ENCODE results near the gene SLC9A6. TPM values are rescaled to one million over a fixed set of nuclear protein-coding genes. Genes with fewer than 3 reads are reported as not detected.
"Not testable (repeated sequence)": the region's sequence is repeated elsewhere in the genome, so short reads cannot be mapped to it uniquely, and the experiment has no call there.

Gene SLC9A6
- total and polyA plus RNA-seq, 7 donors = 1.8 to 16.9 (median 12.5) TPM

- Histone ChIP-seq H3K27ac (no peak overlapping the region), H3K4me1 (no peaks in the 10 kb centered on the region), H3K4me3 (no peak overlapping the region), H3K27me3 (no peaks in the 10 kb centered on the region), H3K36me3 (no peaks in the 10 kb centered on the region), H3K9me3 (no peaks in the 10 kb centered on the region)
- WGBS, 2 donors = 95 to 100% methylated on average over 2 of the region's 2 CpGs
- intact Hi-C loops (cut with DNase I) = no loop called here
- no peak for DNase-seq
- TF ChIP-seq POLR2A (IDR thresholded peaks at IDR 0.05) (no peak), CTCF (IDR thresholded peaks at IDR 0.05) (no peak), EP300 (IDR thresholded peaks at IDR 0.05) (no peak), POLR2AphosphoS5 (IDR thresholded peaks at IDR 0.05) (no peak)
Measured at GRCh38 chrX:136086521-136086920, 101.3 kb downstream of the SLC9A6 start.

- H3K4me1 ChIP-seq; H3K9me3 ChIP-seq; H3K36me3 ChIP-seq; DNase-seq; H3K27me3 ChIP-seq; intact Hi-C loops (cut with DNase I); H3K4me3 ChIP-seq; H3K27ac ChIP-seq: not testable (repeated sequence)
- 95 to 97% methylated on average over 6 of the region's 6 CpGs for WGBS, 2 donors
Measured at GRCh38 chrX:136091898-136092297, 106.7 kb downstream of the SLC9A6 start.

GRCh38 chrX:136094962-136095361, 109.7 kb downstream of the SLC9A6 start:
- no peak overlapping the region for H3K27ac ChIP-seq
- 60 to 92% methylated on average over 3 of the region's 3 CpGs for WGBS, 2 donors
- H3K4me3 ChIP-seq = no peak overlapping the region
- no peaks in the 10 kb centered on the region for H3K4me1 ChIP-seq
- H3K9me3 ChIP-seq = no peaks in the 10 kb centered on the region
- intact Hi-C loops (cut with DNase I) = no loop called here
- H3K27me3 ChIP-seq = no peaks in the 10 kb centered on the region
- H3K36me3 ChIP-seq = no peaks in the 10 kb centered on the region
- DNase-seq = no peak
- TF ChIP-seq POLR2A (IDR thresholded peaks at IDR 0.05) (no peak), EP300 (IDR thresholded peaks at IDR 0.05) (no peak), POLR2AphosphoS5 (IDR thresholded peaks at IDR 0.05) (no peak), CTCF (IDR thresholded peaks at IDR 0.05) (no peak)

Other genes with a start within 250 kb of the SLC9A6 start
- not detected for gene CT45A3, start 217.2 kb upstream of the SLC9A6 start, total RNA-seq
- gene CT45A3, start 217.2 kb upstream of the SLC9A6 start, polyA plus RNA-seq = not detected
- not detected for gene CT45A5, start 199.9 kb upstream of the SLC9A6 start, total RNA-seq
- not detected for gene CT45A5, start 199.9 kb upstream of the SLC9A6 start, polyA plus RNA-seq
- not detected for gene CT45A6, start 182.6 kb upstream of the SLC9A6 start, total RNA-seq
- gene CT45A6, start 182.6 kb upstream of the SLC9A6 start, polyA plus RNA-seq = not detected
- not detected for gene CT45A2, start 165.4 kb upstream of the SLC9A6 start, total RNA-seq
- gene CT45A2, start 165.4 kb upstream of the SLC9A6 start, polyA plus RNA-seq = not detected
- gene CT45A7, start 148.2 kb upstream of the SLC9A6 start, total RNA-seq = not detected
- not detected for gene CT45A7, start 148.2 kb upstream of the SLC9A6 start, polyA plus RNA-seq
- not detected for gene CT45A8, start 130.9 kb upstream of the SLC9A6 start, total RNA-seq
- not detected for gene CT45A8, start 130.9 kb upstream of the SLC9A6 start, polyA plus RNA-seq
- gene CT45A9, start 113.6 kb upstream of the SLC9A6 start, total RNA-seq = not detected
- gene CT45A9, start 113.6 kb upstream of the SLC9A6 start, polyA plus RNA-seq = not detected
- not detected for gene CT45A10, start 92.0 kb upstream of the SLC9A6 start, total RNA-seq
- not detected for gene CT45A10, start 92.0 kb upstream of the SLC9A6 start, polyA plus RNA-seq
- not detected for gene SAGE1, start 91.7 kb upstream of the SLC9A6 start, total RNA-seq
- not detected for gene SAGE1, start 91.7 kb upstream of the SLC9A6 start, polyA plus RNA-seq
- 10 to 100 TPM; 27.7 to 35.1 (median 32.5) TPM for gene MMGT1, start 11.4 kb upstream of the SLC9A6 start, total RNA-seq
- gene MMGT1, start 11.4 kb upstream of the SLC9A6 start, polyA plus RNA-seq = 10 to 100 TPM in 1 of 3 donors, 1 to 10 TPM in 2; 5.1 to 13.6 (median 6.0) TPM
- 1,000 to 10,000 TPM in 3 of 4 donors, 100 to 1,000 TPM in 1; 701 to 1,465 (median 1,246) TPM for gene FHL1, start 162.1 kb downstream of the SLC9A6 start, total RNA-seq
- 10 to 100 TPM; 27.0 to 73.3 (median 42.2) TPM for gene FHL1, start 162.1 kb downstream of the SLC9A6 start, polyA plus RNA-seq